NCI-H524 treated with DMSO at 0.1 percent for 48 hours (cell line): ENCODE results near the gene SLC35B4.
"Not testable (repeated sequence)": the region's sequence is repeated elsewhere in the genome, so short reads cannot be mapped to it uniquely, and the experiment has no call there.

Experiments used
- DNase-seq: peaks from one replicate; lab custom pipeline; 2025; lab: John Stamatoyannopoulos, UW

SLC35B4 gene

GRCh38 chr7:134331393-134331792, 14.7 kb upstream of the SLC35B4 start:
- no peak for DNase-seq

DNA sequence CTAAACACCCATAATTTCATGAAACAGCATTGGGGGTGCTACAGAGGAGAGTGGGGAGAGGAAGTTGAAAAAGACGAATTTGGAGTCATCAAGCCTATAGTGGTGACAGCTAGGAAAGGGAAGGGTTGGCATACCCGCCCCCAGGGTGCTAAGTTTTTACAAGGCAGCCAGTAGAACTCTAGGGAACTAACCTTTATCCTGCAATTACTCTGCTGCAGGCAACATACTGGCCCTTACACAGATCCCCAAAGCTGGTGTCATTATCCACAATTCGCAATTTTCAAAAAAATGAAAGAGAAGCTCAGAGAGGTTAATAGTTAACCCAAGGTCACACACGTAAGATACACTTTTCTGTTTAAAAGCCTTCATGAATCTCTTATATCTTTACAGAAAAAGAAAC, 14.2 kb upstream of the SLC35B4 start:
- DNase-seq: no peak

- DNase-seq: peak; percentile 27
Observed at GRCh38 chr7:134329614-134330346, 13.1 kb upstream of the SLC35B4 start.

DNA sequence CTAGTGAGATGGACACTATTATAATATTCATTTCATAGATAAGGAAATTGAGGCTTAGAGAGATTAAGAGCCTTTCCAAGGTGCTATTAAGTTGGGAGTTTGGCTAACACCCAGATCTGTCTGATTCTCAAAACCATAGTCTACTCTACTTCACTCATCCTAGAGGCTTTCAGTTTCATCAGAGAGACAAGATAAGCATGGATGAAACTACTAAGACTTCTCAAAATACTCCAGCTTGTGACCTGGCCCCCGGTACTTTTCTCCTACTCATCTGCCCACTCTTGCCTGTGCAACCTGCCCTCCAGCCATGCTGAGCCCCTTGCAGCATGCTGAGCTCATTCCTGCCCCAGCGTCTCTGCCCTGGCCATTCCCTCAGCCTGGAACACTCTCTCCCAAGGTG, 12.2 kb upstream of the SLC35B4 start:
- DNase-seq: no peak

- DNase-seq: peak; percentile 65
Observed at GRCh38 chr7:134327896-134328295, 11.2 kb upstream of the SLC35B4 start.

DNA sequence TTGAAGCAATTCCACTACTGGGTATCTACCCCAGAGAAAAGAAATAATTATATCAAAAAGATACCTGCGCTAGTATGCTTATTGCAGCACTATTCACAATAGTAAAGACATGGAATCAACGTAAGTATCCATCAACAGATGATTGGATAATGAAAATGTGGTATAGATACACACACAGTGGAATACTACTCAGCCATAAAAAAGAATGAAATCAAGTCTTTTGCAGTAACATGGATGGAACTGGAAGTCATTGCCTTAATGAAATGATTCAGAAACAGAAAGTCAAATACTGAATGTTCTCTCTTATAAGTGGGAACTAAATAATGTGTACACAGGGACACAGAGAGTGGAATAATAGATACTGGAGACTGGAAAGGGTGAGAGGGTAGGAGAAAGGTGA, 7.4 kb upstream of the SLC35B4 start:
- DNase-seq: no peak

DNA sequence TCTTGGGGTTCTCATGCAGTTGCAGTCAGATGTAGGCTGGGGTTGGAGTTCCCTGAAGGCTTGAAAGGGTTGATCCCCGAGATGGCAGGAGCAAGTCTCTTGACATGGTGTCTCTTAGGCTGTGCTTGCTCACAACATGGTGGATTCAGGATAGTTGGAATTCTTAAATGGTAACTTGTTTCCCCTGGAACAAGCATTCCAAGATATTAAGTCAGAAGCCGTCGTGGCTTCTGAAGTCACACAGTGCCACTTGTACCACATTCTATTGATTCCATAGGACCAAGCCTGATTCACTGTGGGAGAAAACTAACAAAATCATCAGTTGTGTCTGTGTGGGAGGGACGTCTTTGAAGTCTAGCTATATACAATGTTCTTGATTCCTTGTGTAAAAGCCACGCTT, 3.5 kb upstream of the SLC35B4 start:
- DNase-seq: no peak

DNA sequence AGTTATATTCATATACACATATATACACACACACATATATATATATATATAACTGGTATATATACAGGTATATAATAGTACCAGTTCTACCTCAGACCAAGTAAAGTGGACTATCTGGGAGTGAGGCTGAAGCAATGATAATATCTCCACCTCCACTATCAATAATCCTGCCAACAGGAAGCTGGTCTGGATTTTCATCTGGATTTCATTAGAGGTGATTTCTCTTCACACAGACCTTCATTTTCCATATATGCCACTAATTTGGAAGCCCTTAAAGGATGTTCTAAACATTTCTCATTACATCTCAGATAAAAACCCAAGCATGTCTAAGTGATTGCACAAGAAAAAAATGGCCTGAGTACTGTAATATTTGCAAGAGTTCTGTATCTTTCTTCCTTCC, 1.7 kb upstream of the SLC35B4 start:
- no peak for DNase-seq

DNA sequence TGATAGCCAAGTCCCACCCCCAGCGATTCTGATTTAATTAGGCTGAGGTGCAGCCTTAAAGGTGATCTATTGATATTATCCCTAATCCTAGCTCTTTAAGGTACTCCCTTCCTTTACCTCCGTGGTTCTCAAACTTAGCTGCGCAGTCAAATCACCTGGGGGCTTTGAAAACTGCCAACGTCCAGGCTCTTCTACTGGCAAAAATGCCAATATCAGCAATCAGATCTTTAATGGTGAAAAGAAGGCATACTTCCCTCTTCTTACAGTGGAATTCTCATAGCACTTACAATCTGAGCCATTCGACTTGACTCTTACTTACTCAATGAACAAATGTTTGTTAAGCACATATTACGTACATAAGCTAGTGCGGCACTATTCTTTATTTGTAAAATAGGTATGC, 704 bp upstream of the SLC35B4 start:
- DNase-seq: no peak

DNA sequence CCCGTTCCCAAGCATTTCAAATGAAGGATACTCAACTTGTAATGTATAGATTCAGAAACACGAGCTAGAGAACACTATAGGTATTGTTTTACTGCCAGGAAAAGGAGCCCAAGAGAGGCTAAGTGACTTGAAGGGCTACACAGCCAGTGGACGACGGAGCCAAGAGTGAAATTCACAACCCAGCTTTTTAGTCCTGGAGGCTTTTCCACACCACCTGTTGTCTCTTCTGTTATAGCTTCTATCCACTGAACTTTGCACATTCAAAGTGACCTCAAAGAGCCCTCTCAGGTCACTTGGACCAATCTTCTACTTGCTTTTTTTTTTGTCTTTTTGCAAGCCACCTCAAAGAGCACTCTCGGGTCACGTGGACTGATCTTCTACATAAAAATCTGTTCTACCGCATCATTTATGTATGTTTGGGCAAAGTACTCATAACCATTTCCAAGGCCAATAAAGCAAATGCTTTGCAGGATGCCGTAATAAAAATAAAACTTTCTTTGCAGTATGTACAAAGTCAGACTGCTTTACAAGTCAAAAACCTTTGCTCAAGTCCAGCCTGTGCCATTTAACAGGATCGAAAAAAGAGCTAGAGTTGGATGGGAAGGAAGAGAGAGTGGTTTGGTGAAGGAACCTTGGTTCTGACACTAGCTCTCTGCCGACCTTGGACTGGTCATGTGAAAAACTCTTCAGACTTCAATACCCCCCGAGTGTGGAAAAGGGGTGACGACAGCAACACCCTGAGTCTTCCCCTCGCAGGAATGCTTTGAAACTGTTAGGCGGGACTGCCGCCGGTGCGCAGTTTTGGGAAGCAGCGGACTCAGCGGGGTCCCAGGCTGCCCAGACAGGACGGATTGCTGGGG, 821 bp downstream of the SLC35B4 start:
- DNase-seq: no peak

DNA sequence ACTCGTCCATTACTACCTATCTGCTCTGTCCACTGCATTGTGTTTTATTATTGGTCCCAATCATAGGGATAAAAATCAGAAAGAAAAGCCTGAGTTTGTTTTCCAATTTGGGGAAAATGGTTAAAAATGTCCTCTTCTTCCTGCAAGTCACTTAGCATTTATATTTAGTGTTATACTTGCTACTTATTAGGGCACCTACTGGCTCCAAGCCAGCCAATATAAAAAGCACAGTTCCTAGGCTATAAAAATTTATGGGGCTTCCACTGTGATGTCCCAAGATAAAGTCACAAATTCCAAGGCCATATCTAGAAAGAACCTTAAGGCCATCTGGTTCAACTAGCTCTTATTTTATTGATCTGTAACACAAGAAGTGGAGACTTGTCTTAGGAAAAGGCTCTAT, 3.2 kb downstream of the SLC35B4 start:
- no peak for DNase-seq

GRCh38 chr7:134312717-134313116, 4.0 kb downstream of the SLC35B4 start:
- no peak for DNase-seq

GRCh38 chr7:134311807-134312206, 4.9 kb downstream of the SLC35B4 start:
- no peak for DNase-seq

DNA sequence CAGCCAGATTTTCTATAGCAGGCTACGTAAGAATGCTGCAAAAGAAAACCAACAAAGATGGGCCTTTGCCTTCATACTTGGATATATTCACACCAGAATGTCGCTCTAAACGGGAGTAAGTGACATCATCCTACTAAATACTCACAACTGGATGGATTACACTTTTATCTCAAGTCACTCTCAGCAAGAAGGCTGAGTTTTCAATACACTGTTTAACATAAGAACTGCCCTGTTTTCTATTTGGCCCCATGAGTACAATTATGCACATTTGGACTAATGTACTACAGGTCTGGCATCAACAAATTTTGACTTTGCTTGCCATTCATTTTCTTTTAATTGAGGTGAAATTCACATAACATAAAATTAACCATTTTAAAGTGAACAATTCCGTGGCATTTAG, 8.2 kb downstream of the SLC35B4 start:
- DNase-seq: no peak

- DNase-seq: no peak
Observed at GRCh38 chr7:134307320-134307719, 9.4 kb downstream of the SLC35B4 start.

GRCh38 chr7:134302120-134302519, 14.6 kb downstream of the SLC35B4 start:
- DNase-seq: no peak

- DNase-seq: no peak
Observed at GRCh38 chr7:134301592-134301991, 15.1 kb downstream of the SLC35B4 start.

GRCh38 chr7:134300988-134301387, 15.7 kb downstream of the SLC35B4 start:
- no peak for DNase-seq

DNA sequence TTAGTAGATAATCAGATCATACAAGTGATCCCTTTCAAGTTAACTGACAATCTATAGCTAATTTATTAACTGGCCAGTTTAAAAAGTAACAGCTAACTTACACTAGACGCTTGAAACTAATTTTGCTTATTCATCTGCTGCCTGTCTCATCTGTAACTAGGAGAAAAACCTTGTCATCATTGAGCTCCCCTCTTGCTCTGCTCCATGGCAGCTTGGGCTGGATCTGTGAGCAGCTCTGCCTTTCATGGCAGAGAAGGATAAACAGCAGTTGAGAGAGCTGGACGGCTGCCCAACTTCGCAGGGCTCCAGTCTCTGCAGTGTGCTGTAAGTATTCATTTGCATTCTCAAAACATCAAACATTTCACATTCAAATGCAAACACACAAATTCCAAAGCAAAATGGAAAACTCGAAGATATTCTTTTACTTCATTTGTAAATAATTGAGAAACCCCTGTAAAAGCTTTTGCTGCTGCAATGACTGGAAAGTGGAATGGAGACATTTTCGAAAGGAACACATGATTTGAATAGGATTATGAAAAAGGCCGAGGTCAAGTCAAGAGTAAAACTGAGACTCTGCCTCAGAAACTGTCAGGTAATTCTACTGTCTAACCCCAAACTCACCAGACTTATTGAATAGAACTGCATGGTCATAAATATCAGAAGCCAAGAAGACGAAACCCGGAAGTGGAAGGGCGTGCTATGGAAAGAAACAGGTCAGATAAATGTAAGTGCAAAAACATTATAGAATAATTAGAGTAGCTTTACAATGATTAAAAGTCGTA, 17.6 kb downstream of the SLC35B4 start:
- no peak for DNase-seq

DNA sequence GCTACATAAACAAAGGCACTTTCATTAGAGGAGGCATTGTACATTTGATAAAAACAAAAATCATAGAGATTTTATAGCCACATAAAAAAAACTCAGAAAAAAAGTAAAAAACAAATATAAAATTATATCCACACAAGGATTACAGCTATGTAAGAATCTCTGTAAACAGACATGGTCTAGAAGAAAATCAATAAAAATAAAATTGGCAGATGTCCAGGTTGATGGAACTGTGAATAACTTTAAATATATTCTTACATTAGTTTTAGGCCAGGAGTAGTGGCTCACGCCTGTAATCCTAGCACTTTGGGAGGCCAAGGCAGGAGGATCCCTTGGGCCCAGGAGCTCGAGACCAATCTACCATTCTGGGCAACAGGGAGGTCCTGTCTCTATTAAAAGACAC, 19.2 kb downstream of the SLC35B4 start:
- no peak for DNase-seq

DNA sequence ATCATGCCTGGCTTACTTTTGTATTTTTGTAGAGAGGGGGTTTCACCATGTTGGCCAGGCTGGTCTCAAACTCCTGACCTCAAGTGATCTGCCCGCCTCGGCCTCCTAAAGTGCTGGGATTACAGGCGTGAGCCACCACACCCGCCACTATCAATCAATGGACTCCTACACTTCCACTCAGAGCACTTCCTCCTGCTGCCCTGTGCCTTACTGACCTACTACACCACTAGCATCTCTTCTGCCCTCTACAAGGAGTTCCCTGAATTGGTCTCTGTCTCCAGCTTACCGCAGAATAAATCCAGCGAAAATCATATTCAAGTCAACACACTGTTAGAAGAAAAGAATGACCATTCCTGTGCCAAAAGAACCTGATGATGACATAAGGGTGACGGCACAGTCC, 20.7 kb downstream of the SLC35B4 start:
- not testable (repeated sequence) for DNase-seq

DNA sequence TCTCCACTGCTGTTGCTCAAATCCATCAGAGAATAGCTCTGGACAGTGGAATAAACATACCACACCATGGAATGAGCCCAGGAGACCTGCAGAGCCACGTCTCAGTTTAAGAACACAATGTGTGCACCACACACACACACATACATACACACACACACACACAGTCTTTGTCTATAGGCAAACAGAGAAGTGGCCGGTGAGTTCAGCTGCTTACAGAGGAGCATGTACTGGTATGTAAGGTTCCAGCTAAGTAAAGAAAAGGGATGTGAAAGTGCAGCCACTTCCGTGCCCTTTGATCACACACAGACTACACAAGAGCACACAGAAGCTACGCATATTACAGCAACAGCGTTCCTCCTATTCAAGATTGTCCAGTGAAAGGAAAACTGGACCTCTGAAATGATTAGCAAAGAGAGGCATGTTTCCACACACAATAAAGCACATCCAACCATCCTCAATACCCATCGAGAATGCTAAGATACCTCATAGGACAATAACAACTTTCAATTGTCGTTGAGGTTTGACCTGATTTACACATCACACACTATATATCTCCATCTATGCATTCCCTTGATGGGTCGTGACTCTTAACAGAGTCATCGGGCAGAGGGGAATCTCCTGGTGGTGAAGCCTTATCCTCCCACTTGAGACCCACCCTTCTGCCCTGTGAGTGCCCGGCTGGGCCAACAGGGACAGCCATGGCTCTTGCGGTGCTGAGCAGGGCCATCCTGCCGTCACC, 23.6 kb downstream of the SLC35B4 start:
- DNase-seq: no peak
